Measurements from ENCODE around the gene GNA12.
A peak's percentile ranks its signal among the peaks of the same experiment; 100 is the strongest.

Gene GNA12

DNA sequence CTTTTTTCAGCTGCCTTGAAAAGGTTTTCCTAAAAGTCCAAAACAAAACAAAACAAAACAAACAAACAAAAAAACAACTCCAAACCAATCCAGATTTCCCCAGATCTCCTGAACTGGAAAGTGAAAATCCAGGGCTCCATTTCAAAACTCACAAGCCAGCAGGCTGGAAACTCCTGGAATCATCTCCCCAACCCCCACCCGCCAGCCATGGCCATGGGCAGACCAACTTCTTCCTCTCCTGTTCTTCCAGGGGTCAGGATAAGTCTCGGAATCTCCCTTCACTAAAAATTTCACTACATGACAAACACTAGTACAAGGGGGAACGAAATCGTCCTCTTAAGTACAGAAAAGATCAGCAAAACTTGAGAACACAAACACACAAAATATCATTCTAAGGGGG, 40.4 kb downstream of the GNA12 start:
- no peak for DNase-seq (ENCODE audit: low read depth, low spot score)

DNA sequence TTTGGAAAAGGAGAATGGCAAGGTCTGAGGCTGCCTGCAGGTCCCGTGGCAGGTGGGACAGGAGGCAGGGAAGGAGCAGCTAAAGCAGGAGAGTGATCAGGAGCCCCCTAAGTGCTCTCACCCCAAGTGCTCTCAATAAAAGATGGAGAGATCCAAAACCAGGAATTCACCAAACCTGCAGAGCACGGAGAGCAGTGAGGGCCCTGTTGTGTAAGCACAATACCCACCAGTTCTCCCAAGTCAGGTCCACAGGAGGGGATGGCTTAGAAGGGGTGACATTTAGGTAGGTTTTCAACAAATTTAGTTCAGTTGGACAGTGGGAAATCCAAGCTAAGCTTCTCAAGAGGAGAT, 40.8 kb downstream of the GNA12 start:
- DNase-seq (ENCODE audit: low read depth, low spot score) = no peak

DNA sequence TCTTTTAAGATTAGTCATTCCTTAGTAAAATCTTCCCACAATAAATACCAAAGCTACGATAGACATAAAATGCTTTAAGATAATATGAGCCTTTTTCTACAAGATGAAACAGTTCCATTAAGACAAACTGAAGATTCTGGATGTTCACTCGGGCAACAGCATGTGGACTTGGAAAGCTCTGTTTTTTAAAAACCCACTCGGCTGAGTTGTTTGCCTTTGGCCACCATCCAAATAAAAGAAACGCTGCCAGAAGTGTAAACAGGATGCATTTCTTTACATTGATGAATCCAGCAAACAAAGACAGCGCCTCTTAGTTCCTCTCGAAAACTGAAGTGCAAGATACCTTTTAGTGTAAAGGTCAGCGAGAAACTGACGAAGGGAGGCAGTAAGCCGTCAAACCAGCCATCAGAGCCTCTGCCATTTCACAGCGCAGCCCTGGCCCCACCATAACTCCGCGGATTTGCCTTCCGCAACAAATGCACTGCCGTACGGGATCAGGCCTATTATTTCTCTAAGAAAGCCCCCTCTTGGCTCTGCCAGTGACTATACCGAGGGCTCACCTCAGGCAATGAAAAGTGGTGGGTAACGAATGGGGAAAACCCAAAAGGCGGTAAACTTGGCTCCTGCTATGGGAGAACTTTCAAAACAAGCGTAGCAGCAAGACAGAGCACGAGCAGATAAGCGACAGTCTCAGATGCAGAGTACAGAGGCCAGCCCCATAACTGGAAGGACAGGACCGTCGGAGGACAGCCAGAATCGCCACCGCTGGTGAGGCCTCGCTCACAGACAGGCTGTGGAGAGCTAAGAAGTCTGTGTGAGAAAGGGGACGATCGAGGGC, 41.4 kb downstream of the GNA12 start:
- no peak for DNase-seq (ENCODE audit: low read depth, low spot score)

DNA sequence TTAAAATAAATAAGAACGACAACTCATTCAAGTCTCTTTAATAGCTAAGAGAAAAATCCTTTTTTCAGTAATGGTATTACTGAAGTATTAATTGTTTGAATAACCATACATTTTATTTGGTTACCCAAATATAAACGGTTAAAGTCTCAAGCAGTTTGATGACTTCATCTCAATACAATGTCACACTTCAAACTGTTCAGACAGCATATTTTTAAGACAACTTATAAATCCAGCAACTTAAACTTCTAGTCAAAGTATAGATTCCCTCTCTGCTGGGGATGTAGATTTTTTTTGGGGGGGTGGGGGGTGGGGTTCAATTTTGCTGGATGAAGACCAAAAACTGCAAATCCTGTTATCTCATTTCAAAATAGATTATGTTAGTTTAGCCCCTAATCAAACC, 42.0 kb downstream of the GNA12 start:
- no peak for DNase-seq (ENCODE audit: low read depth, low spot score)

DNA sequence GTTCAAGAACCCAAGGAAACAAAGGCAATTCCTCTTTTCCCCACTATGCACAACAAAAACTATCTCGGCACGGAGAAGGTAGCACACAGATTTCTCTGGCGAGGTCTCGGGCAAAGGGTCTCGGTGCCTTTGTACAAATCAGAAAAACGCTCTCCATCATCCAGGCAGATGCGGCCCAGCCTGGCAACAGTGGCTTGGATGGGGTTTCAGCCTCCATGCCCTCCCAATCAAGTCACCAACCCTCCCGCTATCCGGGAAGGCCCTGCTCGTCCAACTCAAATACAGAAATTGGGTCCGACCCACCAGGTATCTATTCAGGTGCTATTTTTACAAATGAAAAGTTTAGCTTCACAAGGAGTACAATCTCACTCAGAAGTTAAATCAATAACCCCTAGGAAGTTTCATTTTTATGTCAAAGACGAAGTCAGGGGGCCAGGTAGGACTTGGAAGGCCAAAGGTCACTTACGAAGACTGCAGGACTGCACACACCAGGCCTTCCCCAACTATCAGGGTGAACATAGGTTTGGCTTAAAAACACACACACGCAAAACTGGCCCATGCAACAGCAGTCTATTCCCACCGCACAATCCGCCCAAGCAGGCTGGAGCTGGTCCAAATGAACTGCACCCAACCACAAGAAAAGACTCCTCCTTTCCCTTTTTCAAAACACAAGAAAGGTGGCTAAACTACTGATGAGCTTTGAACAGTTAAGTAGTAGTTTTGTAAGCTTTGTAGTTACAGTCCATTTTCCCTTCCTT, 43.0 kb downstream of the GNA12 start:
- no peak for DNase-seq (ENCODE audit: low read depth, low spot score)

DNA sequence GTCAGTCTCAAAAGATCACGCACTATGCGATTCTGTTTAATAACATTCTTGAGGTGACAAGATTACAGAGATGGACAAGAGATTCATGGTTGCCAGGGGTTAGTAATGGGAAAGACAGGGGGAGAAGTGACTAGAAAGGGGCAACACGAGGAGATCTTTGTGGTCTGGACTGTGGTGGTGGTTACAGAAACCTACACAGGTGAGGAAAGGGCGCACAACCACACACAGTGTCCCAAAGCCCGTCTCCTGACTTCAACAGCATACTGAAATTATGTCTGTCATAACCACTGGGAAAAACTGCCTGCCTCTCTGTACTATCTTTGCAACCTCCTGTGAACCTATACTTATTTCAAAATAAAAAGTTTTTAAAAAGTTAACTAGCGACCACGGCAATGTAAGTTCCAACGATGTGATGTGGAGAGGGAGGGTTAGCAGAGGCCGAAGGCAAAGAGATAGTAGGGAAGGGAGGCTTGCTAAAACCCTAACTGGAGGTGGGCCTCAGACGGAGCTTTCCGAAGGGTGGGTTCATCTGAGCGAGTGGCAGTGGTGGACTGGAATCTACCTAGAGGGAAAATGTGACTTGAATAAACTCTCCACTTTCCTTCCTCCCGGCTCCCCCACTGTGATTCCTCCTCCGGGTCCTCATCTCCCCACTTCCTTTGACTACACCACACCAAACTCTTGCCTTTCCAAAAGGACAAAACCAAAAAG, 43.7 kb downstream of the GNA12 start:
- no peak for DNase-seq (ENCODE audit: low read depth, low spot score)

DNA sequence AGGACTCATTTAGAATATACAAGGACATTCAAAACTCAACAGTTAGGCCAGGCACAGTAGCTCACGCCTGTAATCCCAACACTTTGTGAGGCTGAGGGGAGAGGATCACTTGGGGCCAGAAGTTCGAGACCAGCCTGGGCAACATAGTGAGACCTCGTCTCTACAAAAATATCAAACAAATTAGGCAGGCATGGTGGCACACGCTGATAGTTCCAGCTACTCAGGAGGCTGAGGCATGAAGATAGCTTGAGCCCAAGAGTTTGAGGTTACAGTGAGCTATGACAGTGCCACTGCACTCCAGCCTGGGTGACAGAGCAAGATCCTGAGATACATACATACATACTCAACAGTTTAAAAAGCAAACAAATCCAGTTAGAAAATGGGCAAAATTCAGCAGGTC, 44.9 kb downstream of the GNA12 start:
- DNase-seq (ENCODE audit: low read depth, low spot score) = no peak

DNA sequence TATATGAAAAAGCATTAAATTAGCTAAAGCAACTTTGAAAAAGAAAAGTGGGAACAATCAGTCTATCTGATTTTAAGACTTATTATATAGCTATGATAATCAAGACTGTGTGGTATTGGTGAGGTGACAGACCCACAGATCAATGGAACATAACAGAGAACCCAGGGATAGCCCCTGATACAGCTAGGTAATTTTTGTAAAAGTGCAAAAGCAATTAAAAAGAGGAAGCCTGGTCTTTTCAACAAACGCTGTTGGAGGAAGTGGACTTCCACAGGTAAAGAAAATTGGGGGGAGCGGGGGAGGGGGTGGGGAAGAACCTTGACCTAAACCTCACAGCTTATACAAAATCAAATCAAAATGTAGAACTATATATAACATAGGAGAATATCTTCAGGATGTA, 45.4 kb downstream of the GNA12 start:
- no peak for DNase-seq (ENCODE audit: low read depth, low spot score)

DNA sequence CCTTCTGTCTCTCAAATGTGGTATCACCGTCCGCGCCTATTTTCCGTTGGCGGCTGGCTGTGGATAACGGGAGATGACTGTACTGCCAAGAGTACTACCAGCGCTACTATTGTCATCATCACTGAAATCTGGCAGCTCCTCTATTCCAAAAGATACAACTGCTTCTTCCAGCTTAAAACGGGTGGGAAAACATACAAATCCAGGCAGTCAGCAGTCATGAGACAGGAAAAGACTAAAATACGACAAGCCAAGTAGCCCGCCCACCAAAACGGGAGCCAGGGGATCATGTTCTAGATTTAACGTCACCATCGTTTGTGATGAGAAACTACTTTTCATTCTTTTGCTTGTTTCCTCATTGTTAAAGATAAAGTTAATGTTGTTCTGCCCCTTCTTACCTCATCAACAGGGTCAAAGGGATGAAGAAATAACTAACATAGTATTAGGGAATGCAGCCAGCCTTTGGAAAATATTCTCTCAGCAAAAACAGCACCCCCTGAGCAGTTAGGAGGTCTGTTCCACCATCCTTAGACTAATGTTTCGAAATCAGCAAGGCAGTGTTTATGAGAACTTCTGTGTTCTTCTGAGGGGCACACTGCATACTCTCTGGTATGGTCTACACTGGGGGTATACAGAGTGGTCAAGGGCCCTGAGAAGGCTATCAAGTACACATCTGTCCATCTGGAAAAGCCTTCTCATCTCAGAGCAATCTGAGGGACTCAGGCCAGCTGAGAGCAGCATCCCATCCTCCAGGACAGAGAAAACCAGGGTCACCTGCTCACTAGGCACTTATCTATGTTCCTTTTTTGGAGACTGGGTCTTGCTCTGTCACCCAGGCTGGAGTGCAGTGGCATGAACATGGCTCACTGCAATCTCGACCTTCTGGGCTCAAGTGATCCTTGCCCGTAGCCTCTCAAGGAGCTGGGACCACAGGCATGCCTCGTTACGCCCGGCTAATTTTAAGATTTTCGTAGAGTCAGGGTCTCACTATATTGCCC, 47.5 kb downstream of the GNA12 start:
- peak; percentile 86 for DNase-seq (ENCODE audit: low read depth, low spot score)

DNA sequence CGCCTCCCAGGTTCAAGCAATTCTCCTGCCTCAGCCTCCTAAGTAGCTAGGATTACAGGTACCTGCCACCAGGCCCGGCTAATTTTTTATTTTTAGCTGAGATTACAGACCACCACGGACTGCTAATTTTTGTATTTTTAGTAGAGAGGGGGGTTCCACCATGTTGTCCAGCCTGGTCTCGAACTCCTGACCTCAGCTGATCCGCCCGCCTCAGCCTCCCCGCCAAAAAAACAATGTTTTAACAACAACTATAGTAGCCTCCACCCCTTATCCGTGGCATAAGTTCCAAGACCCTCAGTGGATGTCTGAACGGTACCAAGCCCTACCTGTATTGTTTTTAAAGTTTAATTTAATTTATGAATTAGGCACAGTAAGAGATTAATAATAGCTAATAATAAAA, 48.2 kb downstream of the GNA12 start:
- DNase-seq (ENCODE audit: low read depth, low spot score) = no peak

DNA sequence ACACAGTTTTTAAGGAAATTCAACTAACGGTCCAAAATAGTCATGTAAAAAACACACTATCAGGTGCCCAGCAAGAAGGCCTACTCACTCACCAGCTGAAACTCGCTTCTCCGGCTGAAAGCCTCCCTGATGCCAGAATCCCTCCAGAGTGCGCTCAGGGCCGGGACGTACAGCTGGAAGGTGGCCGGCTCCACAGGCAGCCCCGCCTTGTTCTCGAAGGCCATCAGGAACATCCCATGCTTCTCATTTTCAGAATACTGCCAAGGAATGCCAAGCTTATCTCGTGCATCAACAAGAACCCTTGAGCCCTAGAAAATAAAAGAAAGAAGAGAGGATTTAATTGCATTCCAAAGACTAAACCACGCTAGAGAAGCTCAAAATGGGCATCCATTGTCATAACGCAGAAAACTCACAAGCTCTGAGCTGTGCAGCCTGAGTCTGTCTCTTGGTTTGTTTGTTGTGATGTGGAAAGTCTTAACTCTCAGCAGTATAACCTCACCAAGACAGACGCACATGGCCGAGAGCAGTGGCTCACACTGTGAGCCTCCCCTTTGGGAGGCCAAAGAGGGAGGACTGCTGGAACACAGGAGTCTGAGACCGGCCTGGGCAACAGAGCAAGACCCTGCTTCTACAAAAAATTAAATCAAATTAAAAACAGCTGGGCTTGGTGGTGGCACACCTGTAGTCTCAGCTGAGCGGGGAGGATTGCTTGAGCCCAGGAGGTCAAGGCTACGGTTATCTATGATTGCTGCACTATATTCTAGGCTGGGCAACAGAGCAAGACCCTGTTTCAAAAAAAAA, 49.1 kb downstream of the GNA12 start:
- DNase-seq (ENCODE audit: low read depth, low spot score) = no peak

DNA sequence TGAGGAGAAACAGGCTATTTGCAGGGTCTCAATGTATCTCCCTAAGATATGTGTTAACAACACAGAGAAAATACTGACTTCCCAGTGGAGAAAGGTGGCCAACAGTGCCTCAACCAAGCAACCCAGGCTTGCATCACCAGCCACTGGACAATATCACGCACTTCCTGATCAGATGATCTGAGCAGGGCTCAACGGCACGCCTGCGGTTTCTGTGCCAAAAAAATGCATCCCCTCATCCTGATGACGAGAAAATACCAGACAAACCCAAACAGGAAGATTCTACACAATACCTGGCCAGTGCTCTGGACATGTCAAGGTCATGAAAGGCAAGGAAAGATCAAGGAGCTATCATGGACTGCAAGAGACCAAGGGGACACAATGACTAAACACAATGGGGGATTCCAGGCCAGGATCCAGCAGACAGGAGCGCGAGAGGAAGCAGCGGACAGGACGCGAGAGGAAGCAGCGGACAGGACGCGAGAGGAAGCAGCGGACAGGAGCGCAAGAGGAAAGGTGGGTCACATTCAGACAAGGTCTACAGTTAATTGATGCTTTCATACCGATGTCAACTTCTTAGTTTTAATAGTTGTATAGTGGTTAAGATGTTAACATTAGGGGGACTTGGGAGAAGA, 51.1 kb downstream of the GNA12 start:
- no peak for DNase-seq (ENCODE audit: low read depth, low spot score)

DNA sequence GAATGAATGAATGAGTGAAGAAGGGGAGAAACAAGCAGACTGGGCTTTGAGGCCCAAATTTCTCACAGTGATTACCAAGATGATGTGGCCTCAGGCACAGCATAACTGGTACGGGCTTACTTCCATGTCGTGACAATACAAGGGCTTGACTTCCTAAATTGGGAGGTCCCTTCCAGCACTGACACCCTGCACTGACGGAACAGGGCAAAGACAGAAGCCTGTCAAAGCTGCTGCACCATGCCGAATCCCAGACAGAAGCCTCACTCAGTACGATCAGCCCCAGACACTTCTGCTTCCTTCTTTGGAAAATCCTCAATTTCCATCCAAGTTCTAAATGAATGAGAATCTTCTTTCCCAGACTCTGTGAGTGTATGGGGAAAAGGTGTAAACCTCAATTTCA, 51.9 kb downstream of the GNA12 start:
- no peak for DNase-seq (ENCODE audit: low read depth, low spot score)

DNA sequence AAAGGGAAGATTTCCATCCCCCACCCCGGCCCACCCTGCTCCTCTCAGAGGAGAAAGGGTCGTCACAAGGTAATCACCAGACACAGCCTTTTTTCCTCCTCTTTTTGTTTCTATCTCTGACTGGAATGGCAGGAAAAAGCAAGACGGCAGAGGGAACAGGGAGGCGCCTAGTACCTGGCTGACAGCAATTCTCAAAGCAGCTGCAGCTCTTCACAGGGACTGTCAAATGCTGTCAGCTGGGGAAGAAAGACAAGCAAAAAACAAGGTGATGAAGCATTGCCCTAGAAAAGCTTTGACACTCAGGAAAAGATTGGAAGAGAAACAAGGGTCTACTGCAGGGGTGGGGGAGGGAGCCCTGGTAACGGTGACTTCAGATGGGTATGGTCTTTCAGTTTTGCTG, 52.7 kb downstream of the GNA12 start:
- DNase-seq (ENCODE audit: low read depth, low spot score) = no peak

DNA sequence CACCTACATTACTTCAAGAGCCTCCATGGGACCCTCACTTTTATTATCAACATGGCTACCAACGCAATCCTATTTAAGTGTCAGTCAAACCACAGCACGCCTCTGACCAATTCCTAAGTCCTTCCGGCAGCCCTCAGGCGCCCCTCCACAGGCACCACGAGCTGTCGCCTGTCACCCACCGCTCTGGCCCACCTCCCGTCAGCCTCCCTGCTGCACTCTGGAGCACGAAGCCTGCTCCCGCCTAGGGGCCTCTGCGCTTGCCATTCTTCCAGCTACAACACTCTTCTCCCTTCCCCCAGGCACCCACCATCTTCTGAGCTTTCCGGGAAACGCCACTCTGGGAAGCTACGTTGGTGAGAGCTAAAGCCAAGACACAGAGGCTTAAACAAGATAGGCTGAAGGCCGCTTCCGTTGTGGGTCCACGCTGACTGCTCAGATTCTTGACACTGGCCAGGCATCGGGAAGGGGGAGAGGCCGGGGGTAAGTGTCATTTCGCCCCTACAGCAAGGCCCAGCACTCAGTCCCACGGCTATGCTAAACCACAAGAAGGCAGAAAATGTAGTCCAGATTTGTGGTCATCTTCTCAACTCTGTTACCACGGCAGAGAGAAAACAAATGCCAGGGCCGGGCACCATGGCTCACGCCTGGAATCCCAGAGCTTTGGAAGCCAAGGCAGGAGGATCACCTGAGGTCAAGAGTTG, 56.7 kb downstream of the GNA12 start:
- DNase-seq (ENCODE audit: low read depth, low spot score) = no peak

DNA sequence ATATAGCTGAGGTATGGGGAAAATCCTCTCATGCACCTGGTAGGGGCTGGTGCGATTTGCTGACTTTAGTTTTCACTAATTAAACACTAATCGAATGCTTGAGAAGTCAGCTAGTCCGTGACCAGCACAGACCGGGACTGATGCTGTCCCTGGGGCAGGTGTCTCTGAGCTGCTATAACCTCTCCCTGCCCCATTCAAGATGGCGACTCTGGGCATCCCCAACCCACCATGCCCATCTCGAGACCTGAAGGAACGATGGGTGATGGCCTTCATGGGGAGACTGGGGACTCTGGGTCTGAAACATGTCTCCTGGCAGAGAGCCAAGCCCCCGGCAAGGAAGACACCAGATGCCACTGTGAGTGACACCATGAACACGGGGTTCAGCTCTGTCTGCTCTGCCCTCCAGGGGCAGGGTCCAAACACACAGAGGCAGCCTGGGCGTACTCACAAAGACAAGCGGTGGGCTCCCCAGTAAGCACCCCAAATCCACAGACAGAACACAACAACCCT, 57.4 kb downstream of the GNA12 start:
- no peak for DNase-seq (ENCODE audit: low read depth, low spot score)

DNA sequence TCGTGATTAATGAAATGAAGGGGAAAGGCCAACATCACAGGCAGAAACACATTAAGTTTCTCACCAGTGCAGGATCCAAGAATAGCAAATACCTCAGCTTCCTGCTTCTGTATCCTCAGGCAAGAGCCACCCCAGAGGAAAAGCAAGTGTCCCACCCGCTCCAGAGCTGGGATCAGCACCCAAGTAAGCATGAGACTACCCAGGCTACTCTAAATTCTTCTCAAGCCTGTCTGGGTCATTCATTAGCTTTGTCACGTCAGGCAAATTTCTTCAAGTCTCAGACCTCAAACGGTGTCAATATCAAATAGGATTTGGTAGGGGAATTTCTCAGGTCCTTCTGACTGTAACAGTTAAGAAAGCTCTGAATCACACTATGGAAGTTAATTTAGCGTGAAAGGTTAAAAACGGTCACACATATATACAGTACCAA, 59.0 kb downstream of the GNA12 start:
- no peak for DNase-seq (ENCODE audit: low read depth, low spot score)

DNA sequence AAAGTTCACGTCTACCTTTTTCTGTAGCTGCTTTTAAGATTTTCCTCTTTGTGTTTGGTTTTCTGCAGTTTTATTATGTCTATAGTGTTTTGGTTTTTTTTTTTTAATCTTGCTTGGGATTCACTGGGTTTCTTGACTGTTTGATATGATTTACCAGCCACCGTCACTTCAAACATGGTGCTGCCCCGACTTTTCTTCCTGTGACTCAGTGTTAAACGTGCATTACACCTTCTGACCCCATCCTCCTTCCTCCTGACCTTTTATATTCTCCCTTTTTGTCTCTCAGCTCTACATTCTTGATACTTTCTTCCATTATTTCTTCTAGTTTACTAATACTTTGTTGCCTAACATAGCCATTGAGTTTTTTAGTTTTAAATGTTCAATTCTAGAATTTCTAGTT, 61.5 kb downstream of the GNA12 start:
- no peak for DNase-seq (ENCODE audit: low read depth, low spot score)

DNA sequence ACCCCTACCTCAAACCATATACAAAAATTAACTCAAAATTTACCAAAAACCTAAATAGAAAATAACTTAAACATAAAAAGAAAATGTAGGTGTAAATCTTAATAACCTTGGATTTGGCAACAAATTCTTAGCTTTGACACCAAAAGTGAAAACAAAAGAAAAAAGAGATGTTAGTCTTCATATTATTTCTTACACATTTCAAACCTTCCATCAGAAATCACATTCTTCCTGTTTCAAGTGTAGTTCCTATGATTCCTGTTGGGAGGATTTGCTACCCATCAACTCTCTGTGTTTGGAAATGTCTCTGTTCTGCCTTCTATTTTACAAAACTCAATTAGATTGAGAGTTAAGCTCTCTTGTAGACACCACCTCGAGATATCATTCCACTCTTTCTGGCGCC, 62.0 kb downstream of the GNA12 start:
- DNase-seq (ENCODE audit: low read depth, low spot score) = no peak

Data from brain pericyte (primary cell).